A549 (cell line): ENCODE results near the gene MFNG. TPM values are rescaled to one million over a fixed set of nuclear protein-coding genes. Genes with fewer than 3 reads are reported as not detected.

ENCODE experiments used
- ATAC-seq, 2 experiments: fragments of 200-7000 bp in 1 of 2; fragments of >200 bp in 1 of 2; cut with Nextera tagmentation in 1 of 2; cut with Tn5 transposase in 1 of 2; 3 replicates each; pipeline versions ENCODE4 v1.8.0 to v1.9.1; 2018 to 2020; ENCODE audit warnings: mild to moderate bottlenecking in 1 of 2, moderate library complexity in 1 of 2
- CTCF ChIA-PET: fragments of 300-600 bp; sonication (Branson Sonifier 250); formaldehyde crosslinking; extraction: SDS; loops from one replicate; lab custom pipeline; 2021; ENCODE audit warnings: antibody characterized with exemption, inconsistent platforms; lab: Yijun Ruan, JAX
- POLR2A ChIA-PET: fragments of 350-600 bp; formaldehyde crosslinking; extraction: SDS; loops from one replicate; lab custom pipeline; 2021; ENCODE audit warnings: antibody characterized with exemption, inconsistent platforms; lab: Yijun Ruan, JAX
- DNase-seq, 2 experiments: peaks; one replicate each; pipeline versions ENCODE4 v3.0.0 to v3.0.0-alpha.2; 2011 to 2016; ENCODE audit warnings: low read depth in 1 of 2, low spot score in 1 of 2
- FAIRE-seq: peaks from 2 replicates; lab custom pipeline; 2011; peaks lifted over from hg19 to GRCh38; lab: Jason Lieb, UNC
- H3K27ac ChIP-seq, 2 experiments: fragments of >200 bp; sonication (Bioruptor Twin); formaldehyde crosslinking; 3 replicates each; pipeline ENCODE4 v1.5.1; 2016 to 2017
- H3K4me1 ChIP-seq: fragments of >200 bp; sonication (Bioruptor Twin); formaldehyde crosslinking; 3 replicates; pipeline ENCODE4 v1.6.1; 2016
- H3K4me2 ChIP-seq: fragments of >200 bp; sonication (Bioruptor Twin); formaldehyde crosslinking; 3 replicates; pipeline ENCODE4 v1.6.1; 2016
- H3K4me3 ChIP-seq: fragments of >200 bp; sonication (Bioruptor Twin); formaldehyde crosslinking; 3 replicates; pipeline ENCODE4 v1.5.1; 2016
- H3K9me3 ChIP-seq: fragments of >200 bp; sonication (Bioruptor Twin); formaldehyde crosslinking; 3 replicates; pipeline ENCODE4 v1.6.1; 2016
- CBX2 ChIP-seq: fragments of 200-600 bp; sonication (generic); IDR thresholded peaks from 2 replicates; pipeline ENCODE4 v1.6.1; 2016; ENCODE audit warnings: low read depth, mild to moderate bottlenecking, borderline replicate concordance
- CHD2 ChIP-seq: fragments of 150-350 bp; IDR thresholded peaks from 2 replicates; pipeline ENCODE4 v1.6.1; 2014; ENCODE audit warnings: low read length; ENCODE audit not compliant: partially characterized antibody
- EHMT2 ChIP-seq: fragments of 200-600 bp; sonication (generic); IDR thresholded peaks from 2 replicates; pipeline ENCODE4 v1.6.1; 2016; ENCODE audit warnings: antibody characterized with exemption, low read depth, mild to moderate bottlenecking, moderate library complexity
- GATA3 ChIP-seq: IDR thresholded peaks from 2 replicates; pipeline ENCODE4 v1.6.1; 2012; ENCODE audit warnings: borderline replicate concordance
- JUN ChIP-seq, 2 experiments: fragments of >200 bp; sonication (Bioruptor Twin); formaldehyde crosslinking; IDR thresholded peaks; 2 replicates in 1 of 2; 3 replicates in 1 of 2; pipeline ENCODE4 v1.6.1; 2016 to 2017
- JUNB ChIP-seq: fragments of >200 bp; sonication (Bioruptor Twin); formaldehyde crosslinking; IDR thresholded peaks from 2 replicates; pipeline ENCODE4 v1.6.1; 2016
- KDM1A ChIP-seq: fragments of 200-600 bp; sonication (generic); IDR thresholded peaks from 2 replicates; pipeline ENCODE4 v1.6.1; 2016; ENCODE audit warnings: low read depth, mild to moderate bottlenecking
- MYC ChIP-seq: IDR thresholded peaks from 2 replicates; pipeline ENCODE4 v1.6.1; 2012; ENCODE audit warnings: mild to moderate bottlenecking, inconsistent platforms, low read length, improper control_type of control experiment, borderline replicate concordance
- NFE2L2 ChIP-seq: fragments of 150-350 bp; conservative IDR thresholded peaks from 2 replicates; pipeline ENCODE4 v1.6.1; 2014; ENCODE audit warnings: low read length
- NPAS2 ChIP-seq: fragments of 250-450 bp; sonication (Bioruptor Pico); IDR thresholded peaks from 2 replicates; pipeline ENCODE4 v1.8.0; 2022; ENCODE audit warnings: mild to moderate bottlenecking, moderate library complexity, borderline replicate concordance
- NR3C1 ChIP-seq: fragments of >200 bp; sonication (Bioruptor Twin); formaldehyde crosslinking; IDR thresholded peaks from 3 replicates; pipeline ENCODE4 v1.6.1; 2017
- POLR2AphosphoS2 ChIP-seq: conservative IDR thresholded peaks from 2 replicates; pipeline ENCODE4 v1.6.1; 2012; ENCODE audit warnings: low read length, improper control_type of control experiment, inconsistent platforms
- RFX5 ChIP-seq: fragments of 450-650 bp; IDR thresholded peaks from 2 replicates; pipeline ENCODE4 v1.7.1; 2014; ENCODE audit warnings: antibody characterized with exemption, mild to moderate bottlenecking, moderate library complexity
- SREBF2 ChIP-seq: fragments of 450-650 bp; IDR thresholded peaks from 2 replicates; pipeline ENCODE4 v1.6.1; 2014; ENCODE audit warnings: mild to moderate bottlenecking, moderate library complexity
- TP53 ChIP-seq: fragments of 250-450 bp; sonication (Bioruptor Pico); IDR thresholded peaks from 2 replicates; pipeline ENCODE4 v1.5.0; 2021; ENCODE audit warnings: mild to moderate bottlenecking, moderate library complexity
- USF2 ChIP-seq: fragments of 450-650 bp; IDR thresholded peaks from 2 replicates; pipeline ENCODE4 v1.6.1; 2014; ENCODE audit warnings: antibody characterized with exemption
- WGBS: methylation state at CpG from one replicate; pipeline ENCODE4 v1.1.6; 2017; ENCODE audit errors: missing lambda C conversion rate; 5-methylcytosine and 5-hydroxymethylcytosine counted together
- polyA plus RNA-seq, 4 experiments: library from polyadenylated mRNA; depleted of rRNA in 3 of 4; stranded (reverse); fragments of >200 nt; fragmentation: RNase III in 1 of 4; extraction: RNeasy Plus Mini Kit Qiagen cat#74134 plus additional on column Dnase treatment in 1 of 4; gene quantifications; 2 replicates in 3 of 4; 3 replicates in 1 of 4; pipeline ENCODE4 v1.2.3, GENCODE V29; 2011 to 2017
- TF ChIP-seq, protein P1 (sequence below): fragments of >200 bp; sonication (Bioruptor Twin); formaldehyde crosslinking; IDR thresholded peaks from 2 replicates; pipeline ENCODE4 v1.6.1; 2016
- TF ChIP-seq, protein P2 (sequence below): fragments of >200 bp; sonication (Bioruptor Twin); formaldehyde crosslinking; IDR thresholded peaks from 3 replicates; pipeline ENCODE4 v1.5.1; 2016
- TF ChIP-seq, protein P3 (sequence below): fragments of >200 bp; sonication (Bioruptor Twin); formaldehyde crosslinking; IDR thresholded peaks from 3 replicates; pipeline ENCODE4 v1.6.1; 2016
- TF ChIP-seq, protein P4 (sequence below): fragments of 250-450 bp; sonication (Bioruptor Pico); IDR thresholded peaks from 2 replicates; pipeline ENCODE4 v1.5.0; 2021; ENCODE audit warnings: mild to moderate bottlenecking, moderate library complexity, borderline replicate concordance

MFNG gene
- polyA plus RNA-seq, 2 of the 4 experiments (the other 2 are of a cell fraction): 1.2 to 1.8 TPM

DNA sequence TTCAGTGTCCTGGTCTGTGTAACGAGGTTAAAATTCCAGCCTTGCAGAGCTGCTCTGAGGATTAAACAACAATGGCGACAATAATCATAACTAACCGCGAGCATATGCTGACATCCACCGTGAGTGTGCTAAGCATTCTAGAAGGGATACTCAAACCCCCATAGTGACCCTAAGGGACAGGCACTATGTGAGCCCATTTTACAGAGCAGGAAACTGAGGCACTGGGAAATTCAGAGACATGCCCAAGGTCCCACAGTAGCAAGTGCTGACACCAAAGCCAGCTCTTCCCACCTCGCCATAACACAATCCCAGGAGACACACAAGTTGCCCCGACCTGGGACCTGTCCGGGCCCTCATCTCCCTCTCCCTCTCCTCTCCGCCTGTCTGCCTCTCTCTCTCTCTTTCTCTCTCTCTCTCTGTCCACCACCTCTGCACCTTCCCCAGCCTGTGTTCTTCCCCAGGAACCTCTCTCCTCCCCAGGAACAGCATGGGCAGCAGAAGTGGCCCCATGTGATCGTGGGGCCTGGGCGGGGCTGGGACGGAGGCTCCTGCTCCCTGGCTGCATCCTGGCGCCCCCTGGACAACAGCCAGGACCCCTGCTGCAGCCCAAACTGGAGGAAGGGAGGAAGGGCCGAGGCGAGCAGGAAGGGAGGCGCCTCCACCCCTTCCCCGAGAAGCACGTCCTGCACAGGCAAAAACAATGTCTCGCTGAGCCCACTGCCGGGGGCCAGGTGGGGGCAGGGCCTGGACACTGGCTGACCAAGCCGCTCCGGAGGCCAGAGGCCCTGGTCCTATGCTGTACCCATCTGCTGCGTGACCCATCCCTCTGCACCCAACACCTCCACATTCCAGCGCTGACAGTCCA, 14.8 kb upstream of the MFNG start:
- Histone ChIP-seq H3K27ac (peak overlapping the region; percentile 99 to 100), H3K4me2 (peak overlapping the region; percentile 85), H3K9me3 (no peaks in the 10 kb centered on the region), H3K4me1 (peaks cover 85% of the 10 kb centered on the region), H3K4me3 (peak overlapping the region; percentile 26)
- WGBS: 35% methylated on average over 15 of the region's 24 CpGs
- peak; percentile 28 to 56 for ATAC-seq
- POLR2A ChIA-PET: interaction anchor here (1.3 to 1.6 kb wide), 3 partner anchors 12 to 108 kb away, joined by 4 to 6 read pairs (median 5); partner anchors contain the start of genes CARD10 and GGA1
- no peak for TF ChIP-seq POLR2AphosphoS2
- TF ChIP-seq RFX5: no peak
- 0 out of 2 replicates have a peak, but pooled peaks have one; percentile 20 for TF ChIP-seq USF2
- no peak for TF ChIP-seq CHD2
- TF ChIP-seq NFE2L2: no peak
- TF ChIP-seq EHMT2: no peak
- TF ChIP-seq TP53 (CRISPR knock-in tag): no peak
- 0 out of 5 replicates have a peak, but pooled peaks of 1 of the 2 experiments have one; percentile 17 for TF ChIP-seq JUN (IDR thresholded peaks at IDR 0.05)
- peak; percentile 76 for TF ChIP-seq KDM1A
- TF ChIP-seq, all 56 proteins: peak for 3
- FAIRE-seq (no peak), DNase-seq (peak in 1 of 2 experiments; percentile 60)
- CTCF ChIA-PET: interaction anchor here (0.5 to 1.8 kb wide), 5 partner anchors 9 to 92 kb away, joined by 3 to 5 read pairs (median 4); no protein-coding TSS in a partner anchor

DNA sequence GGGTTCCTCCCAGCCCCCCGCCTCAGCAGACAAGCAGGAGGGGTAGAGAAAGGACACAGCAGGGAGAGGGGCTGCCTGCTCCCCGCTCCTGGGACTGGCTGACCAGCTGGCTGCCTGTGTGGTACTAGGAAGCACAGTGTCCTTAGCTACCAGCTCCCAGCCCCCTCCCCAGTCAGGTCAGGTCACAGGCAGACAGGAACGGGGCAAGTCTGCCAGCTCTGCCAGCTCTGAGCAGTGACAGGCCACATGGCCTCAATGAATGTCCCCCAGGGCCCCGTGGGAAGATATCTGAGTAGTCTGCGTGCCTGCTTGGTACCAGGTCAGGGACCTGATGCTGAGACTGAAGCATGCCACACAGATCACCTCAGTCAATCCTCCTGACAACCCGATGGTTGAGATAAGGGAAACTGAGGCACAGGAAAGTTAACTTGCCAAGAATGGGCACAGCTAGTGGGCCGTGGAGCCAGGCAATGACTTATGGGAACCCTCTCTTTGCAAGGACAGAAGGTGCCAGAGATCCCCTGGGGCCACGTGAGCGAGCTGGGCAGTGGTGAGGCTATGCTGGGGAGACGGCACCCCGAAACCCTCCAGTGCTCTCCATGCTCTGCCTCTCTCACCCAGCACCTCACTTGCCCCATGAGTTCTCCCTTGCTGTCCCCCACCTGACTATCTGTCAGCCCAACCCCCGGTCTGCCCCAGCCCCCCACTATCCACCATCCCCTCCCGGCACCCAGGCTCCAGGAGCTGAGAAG, 13.8 kb upstream of the MFNG start:
- DNase-seq: no peak
- Histone ChIP-seq H3K4me2 (peak overlapping the region; percentile 85), H3K4me3 (no peak overlapping the region), H3K9me3 (no peaks in the 10 kb centered on the region), H3K27ac (peak overlapping the region; percentile 99 to 100), H3K4me1 (peaks cover 85% of the 10 kb centered on the region)
- ChIA-PET CTCF (interaction anchor here (0.5 to 8.7 kb wide), 9 partner anchors 8 to 93 kb away, joined by 3 to 42 read pairs (median 4); no protein-coding TSS in a partner anchor), POLR2A (no interaction called here)
- no peak for ATAC-seq
- 80% methylated on average over 7 of the region's 13 CpGs for WGBS
- TF ChIP-seq, protein P1, sequence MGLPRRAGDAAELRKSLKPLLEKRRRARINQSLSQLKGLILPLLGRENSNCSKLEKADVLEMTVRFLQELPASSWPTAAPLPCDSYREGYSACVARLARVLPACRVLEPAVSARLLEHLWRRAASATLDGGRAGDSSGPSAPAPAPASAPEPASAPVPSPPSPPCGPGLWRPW: no peak
- TF ChIP-seq, protein P2, sequence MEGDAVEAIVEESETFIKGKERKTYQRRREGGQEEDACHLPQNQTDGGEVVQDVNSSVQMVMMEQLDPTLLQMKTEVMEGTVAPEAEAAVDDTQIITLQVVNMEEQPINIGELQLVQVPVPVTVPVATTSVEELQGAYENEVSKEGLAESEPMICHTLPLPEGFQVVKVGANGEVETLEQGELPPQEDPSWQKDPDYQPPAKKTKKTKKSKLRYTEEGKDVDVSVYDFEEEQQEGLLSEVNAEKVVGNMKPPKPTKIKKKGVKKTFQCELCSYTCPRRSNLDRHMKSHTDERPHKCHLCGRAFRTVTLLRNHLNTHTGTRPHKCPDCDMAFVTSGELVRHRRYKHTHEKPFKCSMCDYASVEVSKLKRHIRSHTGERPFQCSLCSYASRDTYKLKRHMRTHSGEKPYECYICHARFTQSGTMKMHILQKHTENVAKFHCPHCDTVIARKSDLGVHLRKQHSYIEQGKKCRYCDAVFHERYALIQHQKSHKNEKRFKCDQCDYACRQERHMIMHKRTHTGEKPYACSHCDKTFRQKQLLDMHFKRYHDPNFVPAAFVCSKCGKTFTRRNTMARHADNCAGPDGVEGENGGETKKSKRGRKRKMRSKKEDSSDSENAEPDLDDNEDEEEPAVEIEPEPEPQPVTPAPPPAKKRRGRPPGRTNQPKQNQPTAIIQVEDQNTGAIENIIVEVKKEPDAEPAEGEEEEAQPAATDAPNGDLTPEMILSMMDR: no peak
- no peak for TF ChIP-seq SREBF2
- TF ChIP-seq GATA3: no peak
- TF ChIP-seq RFX5: no peak
- TF ChIP-seq NFE2L2: no peak
- TF ChIP-seq NR3C1: no peak
- no peak for TF ChIP-seq JUNB
- FAIRE-seq: no peak

GRCh38 chr22:37499027-37499707, 13.0 kb upstream of the MFNG start:
- DNase-seq (no peak), FAIRE-seq (no peak), ATAC-seq (no peak)
- Histone ChIP-seq H3K9me3 (no peaks in the 10 kb centered on the region), H3K4me2 (0 out of 3 replicates have a peak overlapping the region, but pooled peaks have one; percentile 85), H3K27ac (peak overlapping the region; percentile 99 to 100), H3K4me3 (no peak overlapping the region), H3K4me1 (peaks cover 78% of the 10 kb centered on the region)
- POLR2A ChIA-PET: no interaction called here
- WGBS: 83% methylated on average over 9 of the region's 12 CpGs
- CTCF ChIA-PET: interaction anchor here (0.6 to 8.7 kb wide), 8 partner anchors 21 to 328 kb away, joined by 3 to 42 read pairs (median 4); partner anchors contain the start of gene CARD10
- TF ChIP-seq, protein P3, sequence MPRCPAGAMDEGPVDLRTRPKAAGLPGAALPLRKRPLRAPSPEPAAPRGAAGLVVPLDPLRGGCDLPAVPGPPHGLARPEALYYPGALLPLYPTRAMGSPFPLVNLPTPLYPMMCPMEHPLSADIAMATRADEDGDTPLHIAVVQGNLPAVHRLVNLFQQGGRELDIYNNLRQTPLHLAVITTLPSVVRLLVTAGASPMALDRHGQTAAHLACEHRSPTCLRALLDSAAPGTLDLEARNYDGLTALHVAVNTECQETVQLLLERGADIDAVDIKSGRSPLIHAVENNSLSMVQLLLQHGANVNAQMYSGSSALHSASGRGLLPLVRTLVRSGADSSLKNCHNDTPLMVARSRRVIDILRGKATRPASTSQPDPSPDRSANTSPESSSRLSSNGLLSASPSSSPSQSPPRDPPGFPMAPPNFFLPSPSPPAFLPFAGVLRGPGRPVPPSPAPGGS: no peak
- TF ChIP-seq, protein P4, sequence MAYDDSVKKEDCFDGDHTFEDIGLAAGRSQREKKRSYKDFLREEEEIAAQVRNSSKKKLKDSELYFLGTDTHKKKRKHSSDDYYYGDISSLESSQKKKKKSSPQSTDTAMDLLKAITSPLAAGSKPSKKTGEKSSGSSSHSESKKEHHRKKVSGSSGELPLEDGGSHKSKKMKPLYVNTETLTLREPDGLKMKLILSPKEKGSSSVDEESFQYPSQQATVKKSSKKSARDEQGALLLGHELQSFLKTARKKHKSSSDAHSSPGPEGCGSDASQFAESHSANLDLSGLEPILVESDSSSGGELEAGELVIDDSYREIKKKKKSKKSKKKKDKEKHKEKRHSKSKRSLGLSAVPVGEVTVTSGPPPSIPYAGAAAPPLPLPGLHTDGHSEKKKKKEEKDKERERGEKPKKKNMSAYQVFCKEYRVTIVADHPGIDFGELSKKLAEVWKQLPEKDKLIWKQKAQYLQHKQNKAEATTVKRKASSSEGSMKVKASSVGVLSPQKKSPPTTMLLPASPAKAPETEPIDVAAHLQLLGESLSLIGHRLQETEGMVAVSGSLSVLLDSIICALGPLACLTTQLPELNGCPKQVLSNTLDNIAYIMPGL (CRISPR knock-in tag): no peak
- TF ChIP-seq USF2: no peak
- no peak for TF ChIP-seq NPAS2 (CRISPR knock-in tag)
- no peak for TF ChIP-seq NR3C1
- no peak for TF ChIP-seq CBX2
- no peak for TF ChIP-seq MYC
- TF ChIP-seq KDM1A: no peak
